Kidney capillary endothelial cell (primary cell): ENCODE measurements around the gene ADM2.
"Not testable (repeated sequence)": the region's sequence is repeated elsewhere in the genome, so short reads cannot be mapped to it uniquely, and the experiment has no call there.

Experiments used
- DNase-seq: peaks from one replicate; pipeline ENCODE4 v3.0.0-alpha.2; 2018; ENCODE audit warnings: low spot score

ADM2 gene, protein sequence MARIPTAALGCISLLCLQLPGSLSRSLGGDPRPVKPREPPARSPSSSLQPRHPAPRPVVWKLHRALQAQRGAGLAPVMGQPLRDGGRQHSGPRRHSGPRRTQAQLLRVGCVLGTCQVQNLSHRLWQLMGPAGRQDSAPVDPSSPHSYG

DNA sequence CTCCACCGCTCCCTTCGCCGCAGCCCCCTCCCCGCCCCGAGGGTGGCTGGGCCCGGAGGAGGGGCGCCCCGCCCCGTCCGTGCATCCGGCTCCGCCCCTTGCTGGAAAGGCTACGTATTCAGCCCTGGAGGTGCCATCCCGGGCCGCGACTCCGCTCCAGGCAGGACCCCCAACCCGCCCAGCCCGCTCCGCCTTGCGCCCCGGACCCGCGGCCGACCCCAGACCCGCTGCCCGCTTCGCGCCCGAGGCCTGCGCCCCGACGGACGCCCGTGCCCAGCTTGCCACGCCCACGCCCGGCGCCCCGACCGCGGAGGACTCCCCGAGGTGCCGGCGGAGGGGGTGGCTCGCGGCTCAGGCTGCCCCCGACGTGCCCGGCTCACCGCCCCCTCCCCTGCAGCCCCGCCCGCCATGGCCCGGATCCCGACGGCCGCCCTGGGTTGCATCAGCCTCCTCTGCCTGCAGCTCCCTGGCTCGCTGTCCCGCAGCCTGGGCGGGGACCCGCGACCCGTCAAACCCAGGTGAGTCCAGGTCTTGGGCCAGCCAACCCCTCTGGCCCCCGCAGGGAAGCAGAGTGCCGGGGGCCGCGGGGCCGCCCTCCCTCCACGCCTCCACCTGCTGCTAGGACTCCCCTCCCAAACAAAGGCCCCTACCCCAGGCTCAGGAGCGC, at the start of gene ADM2:
ADM2 (plus strand) TSS at position 104 of the 667 bp plus-strand sequence; CDS start at position 409, 305 bp downstream.
- no peak for DNase-seq

- DNase-seq = no peak
Measured at GRCh38 chr22:50432131-50432876, 49.0 kb upstream of the ADM2 start.

- not testable (repeated sequence) for DNase-seq
Measured at GRCh38 chr22:50432877-50433510, 48.3 kb upstream of the ADM2 start.

- no peak for DNase-seq
Measured at GRCh38 chr22:50434849-50435248, 46.5 kb upstream of the ADM2 start.

GRCh38 chr22:50435291-50436014, 45.9 kb upstream of the ADM2 start:
- DNase-seq = no peak

DNA sequence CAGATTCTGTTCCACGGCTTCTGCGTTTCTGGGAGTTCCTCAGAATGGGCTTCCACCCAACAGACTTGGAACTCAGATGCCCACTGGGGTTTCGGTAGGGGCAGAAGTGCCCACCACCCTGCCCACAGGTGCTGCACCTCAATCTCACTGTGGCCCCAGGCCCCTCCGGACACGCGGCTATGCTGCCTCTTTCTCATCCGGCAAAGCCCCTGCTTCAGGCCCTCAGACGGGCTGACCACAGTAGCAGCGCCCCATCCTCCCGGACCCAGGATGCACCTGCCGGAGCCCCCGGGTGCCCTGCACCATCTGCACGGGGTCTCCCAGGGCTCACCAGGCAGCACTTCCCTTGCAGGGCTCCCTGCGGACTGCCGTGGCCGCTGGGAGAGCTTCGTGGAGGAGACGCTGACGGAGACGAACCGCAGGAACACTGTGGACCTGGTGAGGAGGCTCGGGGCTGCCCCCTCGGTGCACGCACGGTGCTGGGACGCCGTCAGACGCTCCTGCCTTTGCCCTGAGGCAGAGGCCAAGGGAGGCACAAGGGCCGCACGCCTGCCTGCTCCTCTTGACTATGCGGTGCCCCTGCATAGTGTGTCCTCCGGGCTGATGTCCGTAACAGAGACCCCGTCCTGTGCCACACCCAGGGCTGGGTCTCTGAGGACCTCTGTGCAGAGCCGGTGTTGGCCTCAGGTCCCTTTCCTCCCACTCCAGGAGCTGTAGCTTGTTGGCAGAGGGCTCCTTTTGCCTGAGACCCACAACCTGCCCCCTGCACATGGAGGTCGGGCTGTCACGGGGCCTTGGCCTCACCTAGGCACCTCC, 45.1 kb upstream of the ADM2 start:
- no peak for DNase-seq

- DNase-seq = no peak
Measured at GRCh38 chr22:50436841-50437341, 44.5 kb upstream of the ADM2 start.

- no peak for DNase-seq
Measured at GRCh38 chr22:50437511-50438304, 43.6 kb upstream of the ADM2 start.

DNA sequence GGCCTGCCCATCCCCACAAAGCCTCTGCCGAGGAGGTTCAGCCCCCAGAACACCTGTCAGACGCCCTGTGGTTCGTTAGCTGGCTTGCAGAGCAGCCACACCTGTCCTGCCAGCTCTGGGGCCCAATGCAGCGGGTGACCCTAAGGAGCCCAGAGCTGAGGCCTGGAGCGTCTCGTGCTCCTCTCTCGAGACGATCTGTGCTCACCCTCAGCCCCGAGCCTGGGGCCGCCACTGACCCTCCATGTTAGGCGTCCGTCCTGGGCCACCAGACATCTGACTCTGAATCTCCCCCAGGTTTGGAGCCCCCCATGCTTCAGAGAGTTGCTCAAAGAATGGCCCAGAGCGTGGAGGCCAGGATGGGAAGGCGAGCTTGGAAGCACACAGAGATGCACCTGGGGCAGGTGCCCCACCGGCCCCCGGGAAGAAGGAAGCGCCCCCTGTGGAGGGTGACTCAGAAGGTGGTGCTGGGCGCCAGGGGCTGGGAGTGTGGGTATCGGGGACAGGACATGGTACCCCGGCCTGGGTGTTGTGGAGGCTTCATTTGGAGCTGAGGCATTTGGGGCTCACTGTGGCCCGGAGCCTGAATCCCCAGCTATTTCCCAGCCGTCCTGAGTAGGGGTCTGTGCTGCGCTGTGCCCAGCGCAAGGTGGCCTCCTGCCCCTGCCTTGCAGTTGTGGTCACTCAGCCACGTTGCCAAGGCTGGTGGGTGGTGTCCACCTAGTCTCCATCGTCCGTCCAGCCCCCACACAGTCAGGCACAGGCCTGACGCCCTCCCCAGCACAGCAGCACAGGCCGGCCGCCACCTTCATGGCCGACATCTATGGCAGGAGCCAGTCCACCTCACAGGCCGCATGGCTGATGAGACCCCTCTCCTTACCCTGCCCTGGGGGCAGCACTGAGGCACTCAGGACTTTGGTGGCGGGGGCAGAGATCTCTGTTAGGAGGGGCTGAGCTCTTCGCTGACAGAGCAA, 42.8 kb upstream of the ADM2 start:
- DNase-seq = no peak

DNA sequence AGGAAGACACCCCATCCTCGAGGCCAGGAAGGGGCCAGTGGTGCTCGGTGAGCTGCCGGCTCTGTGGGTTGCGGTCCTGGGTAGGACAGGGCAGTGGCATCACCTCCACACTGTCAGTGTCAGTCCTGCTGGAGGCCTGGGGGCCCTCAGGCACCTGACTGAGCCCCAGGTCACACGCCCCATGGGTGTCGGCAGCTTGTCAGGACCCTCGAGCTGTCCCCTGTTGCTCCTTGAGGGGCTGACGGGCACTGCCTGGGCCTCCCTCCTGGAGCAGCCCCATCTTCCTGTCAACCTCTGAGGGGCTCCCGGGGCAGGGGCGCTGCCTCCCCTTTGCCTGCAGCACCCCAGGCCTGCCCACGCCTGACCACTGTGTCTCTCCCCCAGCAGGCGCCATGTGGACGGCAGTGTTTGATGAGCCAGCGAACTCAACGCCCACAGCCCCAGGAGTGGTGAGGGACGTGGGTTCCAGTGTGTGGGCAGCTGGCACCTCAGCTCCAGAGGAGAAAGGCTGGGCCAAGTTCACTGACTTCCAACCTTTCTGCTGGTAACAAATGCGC, 42.0 kb upstream of the ADM2 start:
- no peak for DNase-seq

- DNase-seq = no peak
Measured at GRCh38 chr22:50439871-50440331, 41.4 kb upstream of the ADM2 start.

DNA sequence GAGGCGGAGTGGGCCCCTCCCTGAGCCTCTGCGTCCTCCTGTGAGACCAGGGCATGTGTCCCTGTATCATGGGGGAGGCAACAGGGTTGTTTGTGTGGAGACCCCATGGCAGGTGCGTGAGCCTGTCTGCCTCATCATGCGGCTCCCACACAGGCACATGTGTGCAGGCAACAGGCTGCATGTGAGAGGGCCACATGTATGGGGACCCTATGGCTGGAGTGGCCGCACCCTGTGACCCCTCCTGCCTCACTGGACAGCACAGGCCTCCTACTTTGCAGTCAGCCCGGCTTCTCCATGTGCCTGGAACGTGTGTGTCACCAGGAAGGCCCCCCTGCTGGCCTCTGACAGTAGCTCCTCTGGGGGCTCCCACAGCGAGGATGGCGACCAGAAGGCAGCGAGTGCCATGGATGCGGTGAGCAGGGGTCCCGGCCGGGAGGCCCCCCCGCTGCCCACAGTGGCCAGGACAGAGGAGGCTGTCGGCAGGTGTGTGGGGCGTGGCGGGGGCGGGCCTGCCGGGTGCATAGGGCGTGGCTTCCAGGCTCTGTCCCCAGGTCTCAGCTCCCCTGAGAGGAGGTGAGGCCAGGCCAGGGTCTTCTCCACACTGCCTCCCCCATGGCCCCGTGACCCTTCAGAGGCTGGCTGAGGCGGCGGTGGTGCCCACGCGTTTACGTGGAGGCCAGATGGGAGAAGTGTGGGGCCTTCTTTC, 40.6 kb upstream of the ADM2 start:
- DNase-seq = no peak

- no peak for DNase-seq
Measured at GRCh38 chr22:50441428-50441993, 39.8 kb upstream of the ADM2 start.

GRCh38 chr22:50443197-50443596, 38.1 kb upstream of the ADM2 start:
- DNase-seq = no peak

DNA sequence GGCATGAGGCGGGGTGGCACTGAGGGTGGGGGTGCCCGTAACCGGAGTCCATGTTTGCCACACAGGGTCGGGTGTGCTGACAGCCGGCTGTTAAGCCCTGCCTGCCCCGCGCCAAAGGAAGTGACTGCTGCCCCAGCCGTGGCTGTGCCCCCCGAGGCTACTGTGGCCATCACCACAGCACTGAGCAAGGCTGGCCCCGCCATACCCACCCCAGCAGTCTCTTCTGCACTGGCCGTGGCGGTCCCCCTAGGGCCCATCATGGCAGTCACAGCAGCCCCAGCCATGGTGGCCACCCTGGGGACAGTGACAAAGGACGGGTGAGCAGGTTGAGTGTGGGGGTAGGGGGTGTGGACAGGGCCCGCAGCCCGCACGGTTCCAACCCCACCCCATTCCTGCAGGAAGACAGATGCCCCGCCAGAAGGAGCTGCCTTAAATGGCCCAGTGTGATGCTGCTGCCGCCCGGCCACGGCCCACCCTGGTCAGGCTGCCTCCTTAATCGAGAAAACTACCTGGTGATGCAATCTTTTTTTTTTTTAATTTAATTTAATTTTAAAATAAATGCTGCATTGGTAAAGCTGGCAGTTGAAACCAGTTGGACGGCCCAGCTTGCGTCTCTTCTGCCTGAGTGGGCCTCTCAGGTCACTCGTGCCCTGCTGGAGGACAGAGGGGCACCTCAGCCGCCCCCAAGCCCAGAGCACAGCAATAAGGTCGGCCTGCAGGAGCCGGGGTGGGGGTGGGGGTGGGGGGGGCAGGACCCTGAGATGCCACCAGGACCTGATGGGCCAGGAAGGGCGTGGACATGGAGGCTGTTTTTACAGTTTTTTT, 37.3 kb upstream of the ADM2 start:
- DNase-seq = no peak

GRCh38 chr22:50444663-50445062, 36.7 kb upstream of the ADM2 start:
- peak; percentile 7 for DNase-seq
